H1 (cell line): ENCODE results near the gene CHD1L. TPM values are rescaled to one million over a fixed set of nuclear protein-coding genes. Genes with fewer than 3 reads are reported as not detected.
"Not testable (repeated sequence)": the region's sequence is repeated elsewhere in the genome, so short reads cannot be mapped to it uniquely, and the experiment has no call there.

Experiments used
- CTCF ChIA-PET: fragments of 300-600 bp; sonication (Branson Sonifier 250); formaldehyde crosslinking; loops from one replicate; lab custom pipeline; 2021; ENCODE audit not compliant: partially characterized antibody; lab: Charles Lee
- POLR2A ChIA-PET: fragments of 300-600 bp; sonication (Branson Sonifier 250); formaldehyde crosslinking; loops from one replicate; lab custom pipeline; 2021; ENCODE audit warnings: inconsistent platforms; ENCODE audit not compliant: partially characterized antibody; lab: Charles Lee
- DNase-seq, 2 experiments: peaks; one replicate each; pipeline versions ENCODE4 v3.0.0 to v3.0.0-alpha.2; 2010 to 2022; ENCODE audit warnings: low spot score in 2 of 2, low read depth in 1 of 2, mixed read lengths in 1 of 2
- FAIRE-seq: peaks from 2 replicates; lab custom pipeline; 2011; peaks lifted over from hg19 to GRCh38; lab: Jason Lieb, UNC
- H2AFZ ChIP-seq: 2 replicates; pipeline ENCODE4 v1.8.1; 2012; ENCODE audit warnings: low read length, inconsistent platforms
- H2AK5ac ChIP-seq: 2 replicates; pipeline ENCODE4 v1.6.1; 2013; ENCODE audit warnings: low read depth, low read length
- H2BK120ac ChIP-seq: replicated peaks from 2 replicates; pipeline ENCODE3; 2013; ENCODE audit warnings: low read depth, low read length, inconsistent platforms
- H2BK12ac ChIP-seq: 2 replicates; pipeline ENCODE4 v1.6.1; 2013; ENCODE audit warnings: low read depth, low read length
- H2BK15ac ChIP-seq: 2 replicates; pipeline ENCODE4 v1.6.1; 2013; ENCODE audit warnings: low read length
- H2BK20ac ChIP-seq: 2 replicates; pipeline ENCODE4 v1.6.1; 2013; ENCODE audit warnings: low read length
- H2BK5ac ChIP-seq: 2 replicates; pipeline ENCODE4 v1.6.1; 2013; ENCODE audit warnings: low read depth, low read length
- H3K14ac ChIP-seq: 2 replicates; pipeline ENCODE4 v1.6.1; 2013; ENCODE audit warnings: inconsistent platforms; ENCODE audit not compliant: insufficient read length
- H3K18ac ChIP-seq: 2 replicates; pipeline ENCODE4 v1.6.1; 2013; ENCODE audit warnings: low read length; ENCODE audit errors: extremely low read depth
- H3K23ac ChIP-seq: 2 replicates; pipeline ENCODE4 v1.6.1; 2013; ENCODE audit warnings: inconsistent platforms; ENCODE audit not compliant: insufficient read length
- H3K23me2 ChIP-seq: 2 replicates; pipeline ENCODE4 v1.6.1; 2013; ENCODE audit warnings: low read depth, low read length
- H3K27ac ChIP-seq: 2 replicates; pipeline ENCODE4 v1.6.1; 2011; ENCODE audit warnings: low read depth, low read length, inconsistent platforms
- H3K27me3 ChIP-seq, 4 experiments: replicated peaks in 1 of 4; 1 replicate in 1 of 4; 2 replicates in 3 of 4; pipeline versions ENCODE4 v1.6.1 to v1.8.1; 2011 to 2013; ENCODE audit warnings: low read length in 3 of 4, mild to moderate bottlenecking in 3 of 4, inconsistent platforms in 2 of 4, mixed read lengths in 2 of 4, moderate library complexity in 1 of 4; ENCODE audit not compliant: control insufficient read depth in 3 of 4, insufficient read depth in 3 of 4; ENCODE audit errors: extremely low read depth in 1 of 4
- H3K36me3 ChIP-seq, 4 experiments: 2 replicates each; pipeline versions ENCODE4 v1.6.1 to v1.8.1; 2011 to 2013; ENCODE audit warnings: mild to moderate bottlenecking in 4 of 4, low read length in 3 of 4, moderate library complexity in 2 of 4, control low read depth in 1 of 4, inconsistent platforms in 1 of 4; ENCODE audit not compliant: insufficient read depth in 4 of 4, control insufficient read depth in 2 of 4
- H3K4ac ChIP-seq: replicated peaks from 2 replicates; pipeline ENCODE3; 2013; ENCODE audit warnings: low read length, low read depth, mixed read lengths, inconsistent platforms; ENCODE audit not compliant: insufficient read length
- H3K4me1 ChIP-seq, 4 experiments: replicated peaks in 1 of 4; 1 replicate in 1 of 4; 2 replicates in 3 of 4; pipeline versions ENCODE4 v1.6.1 to v1.8.1; 2011 to 2013; ENCODE audit warnings: low read length in 3 of 4, inconsistent platforms in 2 of 4, mixed read lengths in 1 of 4; ENCODE audit not compliant: insufficient read depth in 4 of 4, control insufficient read depth in 3 of 4
- H3K4me2 ChIP-seq, 2 experiments: 2 replicates each; pipeline versions ENCODE4 v1.6.1 to v1.8.1; 2011 to 2013; ENCODE audit warnings: low read depth in 2 of 2, low read length in 2 of 2, control low read depth in 1 of 2, inconsistent platforms in 1 of 2, mild to moderate bottlenecking in 1 of 2; ENCODE audit not compliant: insufficient read depth in 1 of 2
- H3K4me3 ChIP-seq, 4 experiments: fragments of 200-600, 300-600 bp in 1 of 4; sonication (generic), shearing (Covaris generic), sonication (Bioruptor Twin) in 1 of 4; 2 replicates each; pipeline versions ENCODE4 v1.5.1 to v1.8.1; 2011 to 2016; ENCODE audit warnings: low read length in 4 of 4, low read depth in 3 of 4, control low read depth in 2 of 4, inconsistent platforms in 2 of 4, mild to moderate bottlenecking in 2 of 4, mixed read lengths in 1 of 4, moderate library complexity in 1 of 4; ENCODE audit not compliant: insufficient read depth in 2 of 4; ENCODE audit errors: extremely low read depth in 1 of 4
- H3K56ac ChIP-seq: replicated peaks from 2 replicates; pipeline ENCODE3; 2013; ENCODE audit warnings: low read depth, mild to moderate bottlenecking, mixed read lengths, low read length, inconsistent platforms; ENCODE audit not compliant: insufficient read length
- H3K79me1 ChIP-seq: 2 replicates; pipeline ENCODE4 v1.6.1; 2013; ENCODE audit warnings: low read depth, low read length, control low read depth
- H3K79me2 ChIP-seq, 2 experiments: 2 replicates each; pipeline versions ENCODE4 v1.6.1 to v1.8.1; 2012 to 2013; ENCODE audit warnings: low read length in 2 of 2, mild to moderate bottlenecking in 2 of 2, inconsistent platforms in 1 of 2; ENCODE audit not compliant: insufficient read depth in 2 of 2, control insufficient read depth in 1 of 2
- H3K9ac ChIP-seq, 4 experiments: replicated peaks in 1 of 4; 1 replicate in 1 of 4; 2 replicates in 3 of 4; pipeline versions ENCODE4 v1.6.1 to v1.8.1; 2011 to 2013; ENCODE audit warnings: low read depth in 3 of 4, low read length in 3 of 4, control low read depth in 2 of 4, mild to moderate bottlenecking in 2 of 4, moderate library complexity in 2 of 4, inconsistent platforms in 1 of 4; ENCODE audit errors: extremely low read depth in 1 of 4
- H3K9me3 ChIP-seq, 2 experiments: 2 replicates each; pipeline versions ENCODE4 v1.6.1 to v1.8.1; 2012 to 2013; ENCODE audit warnings: mild to moderate bottlenecking in 2 of 2, moderate library complexity in 2 of 2, control low read depth in 1 of 2, inconsistent platforms in 1 of 2, low read depth in 1 of 2, low read length in 1 of 2, mixed read lengths in 1 of 2; ENCODE audit not compliant: insufficient read depth in 2 of 2
- H4K20me1 ChIP-seq, 2 experiments: replicated peaks in 1 of 2; 2 replicates each; pipeline versions ENCODE3 to v1.8.1; 2011 to 2013; ENCODE audit warnings: inconsistent platforms in 2 of 2, low read length in 2 of 2, mild to moderate bottlenecking in 1 of 2; ENCODE audit not compliant: insufficient read depth in 2 of 2, control insufficient read depth in 1 of 2
- H4K5ac ChIP-seq: 2 replicates; pipeline ENCODE4 v1.6.1; 2013; ENCODE audit warnings: low read length, low read depth, mixed read lengths, inconsistent platforms; ENCODE audit not compliant: insufficient read length
- H4K8ac ChIP-seq: 2 replicates; pipeline ENCODE4 v1.8.0; 2013; ENCODE audit warnings: mild to moderate bottlenecking, moderate library complexity, low read length, inconsistent platforms; ENCODE audit not compliant: insufficient read depth; ENCODE audit errors: extremely low read depth
- H4K91ac ChIP-seq: replicated peaks from 2 replicates; pipeline ENCODE3; 2013; ENCODE audit warnings: low read length, mixed read lengths, inconsistent platforms; ENCODE audit not compliant: insufficient read length
- WGBS, 2 experiments: shearing (Covaris generic) in 1 of 2; methylation state at CpG; one replicate each; pipeline versions ENCODE4 v1.1.6 to v1.1.7; 2013 to 2015; ENCODE audit warnings: low lambda C conversion rate in 2 of 2, mixed read lengths in 2 of 2, inconsistent platforms in 1 of 2, low coverage in 1 of 2, missing lambda C conversion rate in 1 of 2; ENCODE audit not compliant: insufficient replicate concordance in 2 of 2, insufficient coverage in 1 of 2, insufficient read length in 1 of 2; ENCODE audit errors: extremely low coverage in 1 of 2, missing lambda C conversion rate in 1 of 2; 5-methylcytosine and 5-hydroxymethylcytosine counted together
- polyA plus RNA-seq, 7 experiments: library from polyadenylated mRNA; depleted of rRNA in 3 of 7; stranded (reverse) in 5 of 7; unstranded in 2 of 7; fragments of >200 nt in 5 of 7; fragments of 200-250 nt in 2 of 7; gene quantifications; 1 replicate in 5 of 7; 2 replicates in 1 of 7; 4 replicates in 1 of 7; pipeline versions ENCODE4 v1.2.1 to v1.2.3, GENCODE V29; 2011 to 2013; ENCODE audit warnings: missing spikeins in 2 of 7, mixed read lengths in 2 of 7
- total RNA-seq: library from RNA; stranded (reverse); fragmentation: NEBNext Ultra II Directional; extraction: Animal tissue kit (Norgen Biotek cat#: 25700); gene quantifications from 2 replicates; pipeline ENCODE4 v1.2.1, GENCODE V29; 2021

The CHD1L gene
- total and polyA plus RNA-seq, 2 of the 8 experiments (the other 6 are each of a cell fraction or from before 2014, with no cell fraction given): 20.2 to 51.2 TPM

DNA sequence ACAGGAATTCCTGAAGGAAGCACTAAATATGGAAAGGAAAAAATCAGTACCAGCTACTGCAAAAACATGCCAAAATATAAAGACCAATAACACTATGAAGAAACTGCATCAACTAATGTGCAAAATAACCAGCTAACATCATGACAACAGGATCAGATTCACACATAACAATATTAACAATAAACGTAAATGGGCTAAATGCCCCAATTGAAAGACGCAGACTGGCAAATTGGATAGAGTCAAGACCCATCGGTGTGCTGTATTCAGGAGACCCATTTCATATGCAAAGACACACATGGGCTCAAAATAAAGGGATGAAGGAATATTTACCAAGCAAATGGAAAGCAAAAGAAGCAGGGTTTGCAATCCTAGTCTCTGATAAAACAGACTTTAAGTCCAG is 63.3 kb downstream of the CHD1L start:
- H3K4me1 ChIP-seq, H2BK15ac ChIP-seq, H3K27ac ChIP-seq, H2BK5ac ChIP-seq, FAIRE-seq, POLR2A ChIA-PET, H2BK20ac ChIP-seq, H2AK5ac ChIP-seq, H3K79me2 ChIP-seq, H3K56ac ChIP-seq, H2BK12ac ChIP-seq, CTCF ChIA-PET, H4K5ac ChIP-seq, H3K4me2 ChIP-seq, H3K9ac ChIP-seq, H2BK120ac ChIP-seq, H3K23me2 ChIP-seq, H4K91ac ChIP-seq, H4K20me1 ChIP-seq, DNase-seq, H3K27me3 ChIP-seq, H3K4me3 ChIP-seq, H3K4ac ChIP-seq, H3K79me1 ChIP-seq, H2AFZ ChIP-seq, H3K18ac ChIP-seq, H3K23ac ChIP-seq, H3K36me3 ChIP-seq, H3K14ac ChIP-seq, H4K8ac ChIP-seq: not testable (repeated sequence)
- peaks cover 33 to 43% of the 10 kb centered on the region in 2 experiments for H3K9me3 ChIP-seq
- WGBS, 2 experiments: 86% methylated on average over 3 of the region's 3 CpGs; no CpG with 5 or more reads in 1 of the 2 experiments
